Mucosa of descending colon (tissue), 3 donors: ENCODE results near the gene FER. TPM values are rescaled to one million over a fixed set of nuclear protein-coding genes. Genes with fewer than 3 reads are reported as not detected.
"Not testable (repeated sequence)": the region's sequence is repeated elsewhere in the genome, so short reads cannot be mapped to it uniquely, and the experiment has no call there.

Experiments used
- ATAC-seq: fragments of 200-7000 bp; cut with Tn5 transposase; one replicate; pipeline ENCODE4 v1.9.1; 2020; ENCODE audit warnings: mild to moderate bottlenecking, moderate library complexity
- DNase-seq, 3 donors: peaks; one replicate each; pipeline ENCODE4 v3.0.0-alpha.2; 2020
- H3K36me3 ChIP-seq: fragments of 200-600 bp; one replicate; pipeline ENCODE4 v1.8.0; 2021; ENCODE audit warnings: low read depth, mild to moderate bottlenecking
- H3K4me1 ChIP-seq: fragments of 200-600 bp; one replicate; pipeline ENCODE4 v1.8.0; 2021; ENCODE audit warnings: low read depth, mild to moderate bottlenecking
- H3K4me3 ChIP-seq: fragments of 200-600 bp; one replicate; pipeline ENCODE4 v1.8.0; 2021; ENCODE audit warnings: mild to moderate bottlenecking
- H3K9me3 ChIP-seq: fragments of 200-600 bp; one replicate; pipeline ENCODE4 v1.8.0; 2021; ENCODE audit warnings: mild to moderate bottlenecking
- intact Hi-C, 2 donors: fragments of 100-400 bp; cut with DNase I in 1 of 2; cut with micrococcal nuclease in 1 of 2; formaldehyde crosslinking; loops; one replicate each; pipeline versions ENCODE4 v1.11.0 to v1.11.1; 2022; cut with DNase I, micrococcal nuclease
- total RNA-seq, 3 donors: library from RNA; stranded (reverse); fragmentation: NEBNext Ultra II Directional in 2 of 3; extraction: Animal tissue kit (Norgen Biotek cat#: 25700) in 2 of 3; gene quantifications; one replicate each; pipeline versions ENCODE4 v1.2.1 to v1.2.4, GENCODE V29; 2021 to 2023
- TF ChIP-seq, protein P1 (sequence below): fragments of 200-600 bp; IDR thresholded peaks from one replicate; pipeline ENCODE4 v1.8.0; 2022; ENCODE audit warnings: antibody characterized with exemption, mild to moderate bottlenecking
- donor health status: DM: no; HTN: no; CAD: no; lungs with moderate emphysema.
- donor health status: DM: no; HTN: no; CAD: no.
- donor health status: DM: no; HTN: yes; CAD: no.

Gene FER
- total RNA-seq, 3 donors from 2014 or later, result 12.8 to 44.0 (median 13.6) TPM

GRCh38 chr5:108998216-108998615 lies 250.5 kb downstream of the FER start:
- intact Hi-C loops, result no loop called here
- no peak for ATAC-seq

GRCh38 chr5:109003928-109004327 lies 256.2 kb downstream of the FER start:
- intact Hi-C loops, result no loop called here
- ATAC-seq (no peak), DNase-seq (no peak)
- H3K9me3 ChIP-seq, result no peaks in the 10 kb centered on the region
- TF ChIP-seq, protein P1, sequence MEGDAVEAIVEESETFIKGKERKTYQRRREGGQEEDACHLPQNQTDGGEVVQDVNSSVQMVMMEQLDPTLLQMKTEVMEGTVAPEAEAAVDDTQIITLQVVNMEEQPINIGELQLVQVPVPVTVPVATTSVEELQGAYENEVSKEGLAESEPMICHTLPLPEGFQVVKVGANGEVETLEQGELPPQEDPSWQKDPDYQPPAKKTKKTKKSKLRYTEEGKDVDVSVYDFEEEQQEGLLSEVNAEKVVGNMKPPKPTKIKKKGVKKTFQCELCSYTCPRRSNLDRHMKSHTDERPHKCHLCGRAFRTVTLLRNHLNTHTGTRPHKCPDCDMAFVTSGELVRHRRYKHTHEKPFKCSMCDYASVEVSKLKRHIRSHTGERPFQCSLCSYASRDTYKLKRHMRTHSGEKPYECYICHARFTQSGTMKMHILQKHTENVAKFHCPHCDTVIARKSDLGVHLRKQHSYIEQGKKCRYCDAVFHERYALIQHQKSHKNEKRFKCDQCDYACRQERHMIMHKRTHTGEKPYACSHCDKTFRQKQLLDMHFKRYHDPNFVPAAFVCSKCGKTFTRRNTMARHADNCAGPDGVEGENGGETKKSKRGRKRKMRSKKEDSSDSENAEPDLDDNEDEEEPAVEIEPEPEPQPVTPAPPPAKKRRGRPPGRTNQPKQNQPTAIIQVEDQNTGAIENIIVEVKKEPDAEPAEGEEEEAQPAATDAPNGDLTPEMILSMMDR, result no peak
- H3K36me3 ChIP-seq, result no peaks in the 10 kb centered on the region
- no peak overlapping the region for H3K4me3 ChIP-seq
- no peaks in the 10 kb centered on the region for H3K4me1 ChIP-seq

More at GRCh38 chr5:108998216-108998615, 250.5 kb downstream of the FER start:
- no peak for DNase-seq
- TF ChIP-seq, protein P1, result no peak
- Histone ChIP-seq H3K4me1 (no peaks in the 10 kb centered on the region), H3K9me3 (no peaks in the 10 kb centered on the region), H3K4me3 (no peak overlapping the region), H3K36me3 (no peaks in the 10 kb centered on the region)

- DNase-seq, result no peak
- intact Hi-C loops, result no loop called here
- H3K4me1 ChIP-seq, result no peaks in the 10 kb centered on the region
- no peaks in the 10 kb centered on the region for H3K36me3 ChIP-seq
- no peak for ATAC-seq
- no peak overlapping the region for H3K4me3 ChIP-seq
- TF ChIP-seq, protein P1, result no peak
- no peaks in the 10 kb centered on the region for H3K9me3 ChIP-seq
Observed at GRCh38 chr5:109005297-109006009, 257.8 kb downstream of the FER start.

DNA sequence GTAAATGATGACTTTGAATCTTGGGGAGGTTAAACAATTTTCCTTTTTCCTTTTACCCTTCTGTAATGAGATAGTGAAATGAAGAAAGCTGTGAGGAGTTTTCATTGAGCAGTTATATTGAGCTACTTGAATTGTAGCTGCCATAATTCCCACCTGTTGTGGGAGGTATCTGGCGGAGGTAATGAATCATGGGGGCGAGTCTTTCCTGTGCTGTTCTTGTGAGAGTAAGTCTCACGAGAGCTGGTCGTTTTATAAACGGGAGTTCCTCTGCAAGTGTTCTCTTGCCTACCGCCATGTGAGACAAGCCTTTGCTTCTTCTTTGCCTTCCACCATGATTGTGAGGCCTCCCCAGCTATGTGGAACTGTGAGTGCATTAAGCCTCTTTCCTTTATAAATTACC lies 258.4 kb downstream of the FER start:
- TF ChIP-seq, protein P1, result no peak
- intact Hi-C loops, result no loop called here
- ATAC-seq (no peak), DNase-seq (no peak)
- no peaks in the 10 kb centered on the region for H3K4me1 ChIP-seq
- H3K36me3 ChIP-seq, result no peaks in the 10 kb centered on the region
- H3K9me3 ChIP-seq, result no peaks in the 10 kb centered on the region
- no peak overlapping the region for H3K4me3 ChIP-seq

DNA sequence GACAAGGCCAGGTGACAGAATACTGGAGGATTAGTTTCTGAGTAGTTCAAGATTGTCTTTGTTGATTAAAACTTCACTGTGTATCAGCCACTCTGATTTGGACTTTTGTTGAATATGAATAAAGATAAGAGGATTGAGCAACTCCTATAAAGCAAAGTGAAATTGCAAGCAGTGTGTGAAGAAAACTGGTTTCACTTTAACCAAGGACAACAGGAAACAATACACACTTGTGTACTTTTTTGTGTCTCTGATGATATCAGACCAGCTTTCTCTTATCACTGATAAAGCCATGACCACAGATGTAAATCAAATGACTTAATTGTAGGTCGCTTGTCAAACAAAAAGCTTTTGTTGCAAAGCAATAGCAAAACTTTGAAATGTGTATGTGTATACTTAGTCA lies 268.6 kb downstream of the FER start:
- TF ChIP-seq, protein P1, result no peak
- Histone ChIP-seq H3K4me3 (no peak overlapping the region), H3K4me1 (peaks cover 10% of the 10 kb centered on the region), H3K9me3 (no peaks in the 10 kb centered on the region), H3K36me3 (no peaks in the 10 kb centered on the region)
- ATAC-seq (peak; percentile 97), DNase-seq (no peak)
- intact Hi-C loops, result no loop called here

- H3K36me3 ChIP-seq, result no peaks in the 10 kb centered on the region
- DNase-seq, result no peak
- intact Hi-C loops, result no loop called here
Observed at GRCh38 chr5:109022056-109022455, 274.4 kb downstream of the FER start.

GRCh38 chr5:109025729-109026128 lies 278.0 kb downstream of the FER start:
- ATAC-seq, intact Hi-C loops, H3K4me1 ChIP-seq, DNase-seq, H3K36me3 ChIP-seq, H3K4me3 ChIP-seq, H3K9me3 ChIP-seq: not testable (repeated sequence)

More at GRCh38 chr5:109022056-109022455, 274.4 kb downstream of the FER start:
- H3K4me1 ChIP-seq, result no peaks in the 10 kb centered on the region
- TF ChIP-seq, protein P1, result no peak
- no peak overlapping the region for H3K4me3 ChIP-seq
- no peak for ATAC-seq
- H3K9me3 ChIP-seq, result no peaks in the 10 kb centered on the region
